ENCODE results near the gene ZMYM1.

ZMYM1 gene

DNA sequence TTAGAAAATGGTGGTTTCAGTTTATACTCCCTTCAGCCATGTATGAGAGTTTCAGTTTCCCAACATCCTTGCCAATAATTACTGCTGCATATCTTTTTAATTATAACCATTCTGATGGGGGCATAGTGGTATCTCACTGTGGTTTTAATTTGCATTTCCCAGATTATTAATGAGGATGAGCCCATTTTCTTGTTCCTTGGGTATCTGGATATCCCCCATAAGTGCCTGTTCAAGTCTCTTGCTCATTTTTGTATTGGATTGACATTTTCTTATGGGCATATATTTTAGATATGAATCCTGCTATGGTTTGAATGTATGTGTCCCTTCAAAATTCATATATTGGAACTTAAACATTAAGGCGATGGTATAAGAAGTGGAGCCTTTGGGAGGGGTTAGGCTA lies 45.8 kb upstream of the ZMYM1 start:
- TF ChIP-seq, protein P1, sequence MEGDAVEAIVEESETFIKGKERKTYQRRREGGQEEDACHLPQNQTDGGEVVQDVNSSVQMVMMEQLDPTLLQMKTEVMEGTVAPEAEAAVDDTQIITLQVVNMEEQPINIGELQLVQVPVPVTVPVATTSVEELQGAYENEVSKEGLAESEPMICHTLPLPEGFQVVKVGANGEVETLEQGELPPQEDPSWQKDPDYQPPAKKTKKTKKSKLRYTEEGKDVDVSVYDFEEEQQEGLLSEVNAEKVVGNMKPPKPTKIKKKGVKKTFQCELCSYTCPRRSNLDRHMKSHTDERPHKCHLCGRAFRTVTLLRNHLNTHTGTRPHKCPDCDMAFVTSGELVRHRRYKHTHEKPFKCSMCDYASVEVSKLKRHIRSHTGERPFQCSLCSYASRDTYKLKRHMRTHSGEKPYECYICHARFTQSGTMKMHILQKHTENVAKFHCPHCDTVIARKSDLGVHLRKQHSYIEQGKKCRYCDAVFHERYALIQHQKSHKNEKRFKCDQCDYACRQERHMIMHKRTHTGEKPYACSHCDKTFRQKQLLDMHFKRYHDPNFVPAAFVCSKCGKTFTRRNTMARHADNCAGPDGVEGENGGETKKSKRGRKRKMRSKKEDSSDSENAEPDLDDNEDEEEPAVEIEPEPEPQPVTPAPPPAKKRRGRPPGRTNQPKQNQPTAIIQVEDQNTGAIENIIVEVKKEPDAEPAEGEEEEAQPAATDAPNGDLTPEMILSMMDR (IDR thresholded peaks at IDR 0.05; ENCODE audit: low read depth, low read length), result no peak
- H3K27ac ChIP-seq, result no peak overlapping the region
- peaks cover 12% of the 10 kb centered on the region for H3K9me3 ChIP-seq (ENCODE audit: severe bottlenecking)
- no peaks in the 10 kb centered on the region for H3K27me3 ChIP-seq (ENCODE audit: insufficient read depth, low read depth, severe bottlenecking)
- H3K36me3 ChIP-seq, result no peaks in the 10 kb centered on the region
- DNase-seq, result no peak
- no peak overlapping the region for H3K4me3 ChIP-seq (ENCODE audit: low read depth, low read length)

DNA sequence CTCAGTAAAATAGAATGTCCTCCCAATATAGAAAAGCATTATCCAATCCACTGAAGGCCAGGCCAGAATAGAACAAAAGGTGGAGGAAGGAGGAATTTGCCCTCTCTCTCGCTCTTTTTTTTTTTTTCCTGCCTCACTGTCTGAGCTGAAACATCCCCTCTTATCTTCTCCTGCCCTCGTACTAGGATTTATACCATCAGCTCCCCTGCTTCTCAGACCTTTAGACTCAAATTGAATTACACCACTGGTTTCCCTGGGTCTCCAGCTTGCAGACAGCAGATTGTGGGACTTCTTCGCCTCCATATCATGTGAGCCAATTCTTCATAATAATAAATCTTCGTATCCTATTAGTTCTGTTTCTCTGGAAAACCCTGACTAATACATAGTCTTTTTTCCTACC lies 42.6 kb upstream of the ZMYM1 start:
- no peak for DNase-seq
- H3K27ac ChIP-seq, result no peak overlapping the region
- no peaks in the 10 kb centered on the region for H3K36me3 ChIP-seq
- peaks cover 12% of the 10 kb centered on the region for H3K9me3 ChIP-seq (ENCODE audit: severe bottlenecking)
- TF ChIP-seq, protein P1 (IDR thresholded peaks at IDR 0.05; ENCODE audit: low read depth, low read length), result no peak
- H3K27me3 ChIP-seq (ENCODE audit: insufficient read depth, low read depth, severe bottlenecking), result no peaks in the 10 kb centered on the region
- no peak overlapping the region for H3K4me3 ChIP-seq (ENCODE audit: low read depth, low read length)

DNA sequence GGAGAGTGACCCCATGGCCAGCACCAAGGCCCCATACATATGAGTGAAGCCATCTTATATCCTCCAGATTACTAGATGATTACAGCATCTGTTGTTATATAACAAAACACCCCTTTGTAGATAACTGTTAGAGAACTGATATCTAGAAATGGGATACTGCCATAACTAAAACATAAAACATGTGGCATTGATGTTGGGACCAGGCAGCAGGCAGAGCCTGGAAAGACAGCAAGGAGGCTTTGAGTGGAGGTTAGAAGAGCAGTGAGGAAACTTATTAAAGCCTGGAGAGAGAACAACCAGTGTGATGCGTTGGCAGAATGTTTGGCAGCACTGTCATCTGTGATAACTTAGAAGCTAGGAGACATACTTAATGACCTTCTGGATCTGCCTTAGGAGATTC lies 42.0 kb upstream of the ZMYM1 start:
- Histone ChIP-seq H3K4me3 (ENCODE audit: low read depth, low read length) (no peak overlapping the region), H3K36me3 (no peaks in the 10 kb centered on the region), H3K9me3 (ENCODE audit: severe bottlenecking) (peaks cover 12% of the 10 kb centered on the region), H3K27ac (no peak overlapping the region), H3K27me3 (ENCODE audit: insufficient read depth, low read depth, severe bottlenecking) (no peaks in the 10 kb centered on the region)
- no peak for DNase-seq
- TF ChIP-seq, protein P1 (IDR thresholded peaks at IDR 0.05; ENCODE audit: low read depth, low read length), result no peak

DNA sequence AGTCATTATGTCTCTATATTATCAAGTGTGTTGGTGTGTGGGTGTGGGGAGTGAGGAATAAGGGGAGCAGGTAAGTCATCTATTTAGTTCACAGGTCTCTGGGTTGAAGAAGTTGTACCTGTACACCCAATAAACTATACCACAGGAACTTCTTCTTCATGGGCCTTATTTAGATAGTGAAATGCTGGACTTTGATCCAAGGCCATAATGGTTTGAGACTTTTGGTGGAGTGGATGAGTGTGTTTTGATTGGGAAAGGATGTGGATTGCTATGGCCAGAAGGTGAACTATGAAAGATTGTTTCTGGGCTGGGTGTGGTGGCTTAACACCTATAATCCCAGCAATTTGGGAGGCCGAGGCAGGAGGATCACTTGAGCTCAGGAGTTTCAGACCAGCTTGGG lies 40.5 kb upstream of the ZMYM1 start:
- Histone ChIP-seq H3K27me3 (ENCODE audit: insufficient read depth, low read depth, severe bottlenecking) (no peaks in the 10 kb centered on the region), H3K36me3 (no peaks in the 10 kb centered on the region), H3K4me3 (ENCODE audit: low read depth, low read length) (no peak overlapping the region), H3K27ac (no peak overlapping the region), H3K9me3 (ENCODE audit: severe bottlenecking) (no peaks in the 10 kb centered on the region)
- TF ChIP-seq, protein P1 (IDR thresholded peaks at IDR 0.05; ENCODE audit: low read depth, low read length), result no peak
- DNase-seq, result no peak

DNA sequence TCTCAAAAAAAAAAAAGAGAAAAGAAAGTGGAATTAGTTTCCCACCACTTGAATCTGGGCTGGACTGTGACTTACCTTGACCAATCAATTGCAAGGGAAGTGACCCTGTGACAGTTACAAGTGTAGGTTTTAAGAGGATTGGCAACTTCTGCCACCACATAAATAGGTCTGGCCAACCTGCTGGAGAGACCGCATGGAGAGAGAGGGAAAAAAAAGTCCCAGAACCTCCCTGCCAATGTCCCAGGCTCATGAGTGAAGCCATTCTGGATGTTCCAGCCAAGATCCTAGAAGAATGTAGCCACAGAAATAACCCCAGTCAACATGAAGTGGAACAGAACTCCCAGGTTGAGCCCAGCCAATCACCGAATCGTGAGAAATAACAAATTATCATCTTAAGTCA lies 35.7 kb upstream of the ZMYM1 start:
- Histone ChIP-seq H3K9me3 (ENCODE audit: severe bottlenecking) (no peaks in the 10 kb centered on the region), H3K4me3 (ENCODE audit: low read depth, low read length) (no peak overlapping the region), H3K27me3 (ENCODE audit: insufficient read depth, low read depth, severe bottlenecking) (no peaks in the 10 kb centered on the region), H3K27ac (no peak overlapping the region), H3K36me3 (no peaks in the 10 kb centered on the region)
- TF ChIP-seq, protein P1 (IDR thresholded peaks at IDR 0.05; ENCODE audit: low read depth, low read length), result no peak
- DNase-seq, result no peak

DNA sequence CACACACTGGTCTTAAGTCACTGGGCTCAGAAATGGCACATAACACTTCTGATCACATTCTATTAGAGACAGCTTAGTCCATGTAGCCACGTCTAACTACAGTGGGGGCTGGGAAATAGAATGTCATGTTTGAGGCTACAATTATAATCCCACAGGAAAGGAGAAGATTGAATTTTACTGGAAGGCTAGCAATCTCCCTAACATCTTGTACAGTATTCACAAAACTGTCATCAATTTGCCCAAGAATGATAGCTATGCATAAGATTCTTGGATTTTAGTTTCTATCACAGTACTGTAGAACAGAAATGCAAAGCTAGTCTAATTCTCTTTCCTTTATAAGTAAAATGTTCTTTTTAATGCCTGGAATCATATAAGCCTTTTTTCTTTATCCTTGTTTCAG lies 34.8 kb upstream of the ZMYM1 start:
- TF ChIP-seq, protein P1 (IDR thresholded peaks at IDR 0.05; ENCODE audit: low read depth, low read length), result no peak
- Histone ChIP-seq H3K9me3 (ENCODE audit: severe bottlenecking) (no peaks in the 10 kb centered on the region), H3K36me3 (no peaks in the 10 kb centered on the region), H3K4me3 (ENCODE audit: low read depth, low read length) (no peak overlapping the region), H3K27ac (no peak overlapping the region), H3K27me3 (ENCODE audit: insufficient read depth, low read depth, severe bottlenecking) (no peaks in the 10 kb centered on the region)
- DNase-seq, result no peak

Measured in WERI-Rb-1 (cell line).